ENCODE measurements around the gene PLEKHG7. TPM values are rescaled to one million over a fixed set of nuclear protein-coding genes. Genes with fewer than 3 reads are reported as not detected.

The PLEKHG7 gene
- total RNA-seq, 1 experiment from 2014 or later = not detected

DNA sequence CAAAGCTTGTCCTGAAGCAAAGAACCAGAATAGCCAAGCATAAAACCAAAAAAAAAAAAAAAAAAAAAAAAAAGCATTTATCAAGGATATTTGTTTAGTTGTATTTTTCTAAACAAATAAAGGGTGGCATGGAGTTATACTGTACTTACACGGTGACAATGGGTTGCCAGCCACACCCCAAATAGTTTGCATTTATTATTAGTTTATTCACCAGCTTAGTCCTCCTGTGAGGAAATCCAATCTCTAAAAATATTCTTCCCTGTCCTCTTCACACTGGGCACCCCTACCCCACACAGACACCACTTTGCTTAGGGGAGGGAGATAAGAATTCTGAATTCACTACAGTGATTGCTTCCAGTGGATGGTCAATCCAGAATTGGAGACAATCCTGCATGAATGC is 18.9 kb downstream of the PLEKHG7 start:
- ATAC-seq (no peak), DNase-seq (ENCODE audit: low read depth, low spot score) (no peak)
- Histone ChIP-seq H4K20me1 (ENCODE audit: insufficient read depth) (no peaks in the 10 kb centered on the region), H3K36me3 (ENCODE audit: control insufficient read depth in 1 of 2, insufficient read depth in 2 of 2, low read length in 2 of 2) (no peaks in the 10 kb centered on the region), H3K9me3 (ENCODE audit: control insufficient read depth in 1 of 2, insufficient read depth in 1 of 2, low read depth in 1 of 2, low read length in 2 of 2) (peaks cover 3 to 5% of the 10 kb centered on the region in 2 experiments; a peak in 1 of 4 replicates), H3K79me2 (ENCODE audit: insufficient read depth, low read length) (no peaks in the 10 kb centered on the region), H3K27me3 (ENCODE audit: insufficient read depth, low read length) (no peaks in the 10 kb centered on the region), H3K27ac (ENCODE audit: low read depth, low read length) (no peak overlapping the region), H3K4me1 (ENCODE audit: control insufficient read depth in 1 of 2, insufficient read depth in 2 of 2, low read length in 2 of 2) (peaks cover 0 to 3% of the 10 kb centered on the region in 2 experiments; a peak in 1 of 4 replicates), H3K4me2 (ENCODE audit: low read length) (no peak overlapping the region), H2AFZ (ENCODE audit: low read depth, low read length, poor library complexity, severe bottlenecking) (no peak overlapping the region), H3K9me2 (ENCODE audit: insufficient read depth) (no peaks in the 10 kb centered on the region), H3K9ac (ENCODE audit: low read length) (no peak overlapping the region), H3K4me3 (replicated peaks in 1 of 2; ENCODE audit: low read depth in 1 of 2, low read length in 2 of 2) (no peak overlapping the region)
- ChIA-PET RAD21 (ENCODE audit: low non-redundant PET in 1 of 2, low total read pairs in 2 of 2, uncharacterized antibody in 2 of 2, unreplicated experiment in 2 of 2) (interaction anchor here in 1 of 2 experiments (0.6 kb wide), 1 partner anchor 12 kb away, joined by 5 read pairs; no protein-coding TSS in a partner anchor), POLR2A (no interaction called here), CTCF (no interaction called here)
- BruUV-seq (replicated peaks) = no TSS peak
- TF ChIP-seq CEBPB (IDR thresholded peaks at IDR 0.05; ENCODE audit: low read depth) = no peak
- TF ChIP-seq RAD21 (IDR thresholded peaks at IDR 0.05; ENCODE audit: low read depth) = no peak
- no peak for TF ChIP-seq JUND (IDR thresholded peaks at IDR 0.05)
- TF ChIP-seq FOSL1 (IDR thresholded peaks at IDR 0.05; ENCODE audit: low read depth) = no peak
- TF ChIP-seq, protein P1, sequence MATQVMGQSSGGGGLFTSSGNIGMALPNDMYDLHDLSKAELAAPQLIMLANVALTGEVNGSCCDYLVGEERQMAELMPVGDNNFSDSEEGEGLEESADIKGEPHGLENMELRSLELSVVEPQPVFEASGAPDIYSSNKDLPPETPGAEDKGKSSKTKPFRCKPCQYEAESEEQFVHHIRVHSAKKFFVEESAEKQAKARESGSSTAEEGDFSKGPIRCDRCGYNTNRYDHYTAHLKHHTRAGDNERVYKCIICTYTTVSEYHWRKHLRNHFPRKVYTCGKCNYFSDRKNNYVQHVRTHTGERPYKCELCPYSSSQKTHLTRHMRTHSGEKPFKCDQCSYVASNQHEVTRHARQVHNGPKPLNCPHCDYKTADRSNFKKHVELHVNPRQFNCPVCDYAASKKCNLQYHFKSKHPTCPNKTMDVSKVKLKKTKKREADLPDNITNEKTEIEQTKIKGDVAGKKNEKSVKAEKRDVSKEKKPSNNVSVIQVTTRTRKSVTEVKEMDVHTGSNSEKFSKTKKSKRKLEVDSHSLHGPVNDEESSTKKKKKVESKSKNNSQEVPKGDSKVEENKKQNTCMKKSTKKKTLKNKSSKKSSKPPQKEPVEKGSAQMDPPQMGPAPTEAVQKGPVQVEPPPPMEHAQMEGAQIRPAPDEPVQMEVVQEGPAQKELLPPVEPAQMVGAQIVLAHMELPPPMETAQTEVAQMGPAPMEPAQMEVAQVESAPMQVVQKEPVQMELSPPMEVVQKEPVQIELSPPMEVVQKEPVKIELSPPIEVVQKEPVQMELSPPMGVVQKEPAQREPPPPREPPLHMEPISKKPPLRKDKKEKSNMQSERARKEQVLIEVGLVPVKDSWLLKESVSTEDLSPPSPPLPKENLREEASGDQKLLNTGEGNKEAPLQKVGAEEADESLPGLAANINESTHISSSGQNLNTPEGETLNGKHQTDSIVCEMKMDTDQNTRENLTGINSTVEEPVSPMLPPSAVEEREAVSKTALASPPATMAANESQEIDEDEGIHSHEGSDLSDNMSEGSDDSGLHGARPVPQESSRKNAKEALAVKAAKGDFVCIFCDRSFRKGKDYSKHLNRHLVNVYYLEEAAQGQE (IDR thresholded peaks at IDR 0.05; ENCODE audit: low read depth) = no peak
- TF ChIP-seq, protein P2, sequence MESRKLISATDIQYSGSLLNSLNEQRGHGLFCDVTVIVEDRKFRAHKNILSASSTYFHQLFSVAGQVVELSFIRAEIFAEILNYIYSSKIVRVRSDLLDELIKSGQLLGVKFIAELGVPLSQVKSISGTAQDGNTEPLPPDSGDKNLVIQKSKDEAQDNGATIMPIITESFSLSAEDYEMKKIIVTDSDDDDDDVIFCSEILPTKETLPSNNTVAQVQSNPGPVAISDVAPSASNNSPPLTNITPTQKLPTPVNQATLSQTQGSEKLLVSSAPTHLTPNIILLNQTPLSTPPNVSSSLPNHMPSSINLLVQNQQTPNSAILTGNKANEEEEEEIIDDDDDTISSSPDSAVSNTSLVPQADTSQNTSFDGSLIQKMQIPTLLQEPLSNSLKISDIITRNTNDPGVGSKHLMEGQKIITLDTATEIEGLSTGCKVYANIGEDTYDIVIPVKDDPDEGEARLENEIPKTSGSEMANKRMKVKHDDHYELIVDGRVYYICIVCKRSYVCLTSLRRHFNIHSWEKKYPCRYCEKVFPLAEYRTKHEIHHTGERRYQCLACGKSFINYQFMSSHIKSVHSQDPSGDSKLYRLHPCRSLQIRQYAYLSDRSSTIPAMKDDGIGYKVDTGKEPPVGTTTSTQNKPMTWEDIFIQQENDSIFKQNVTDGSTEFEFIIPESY (IDR thresholded peaks at IDR 0.05; ENCODE audit: extremely low read depth, insufficient replicate concordance, low read length) = no peak
- no peak for TF ChIP-seq SP1 (IDR thresholded peaks at IDR 0.05; ENCODE audit: low read depth)
- intact Hi-C loops (cut with micrococcal nuclease) = loop anchor here (5.0 kb wide), 1 partner anchor 286 kb away; no protein-coding TSS in a partner anchor

Measured in HCT116 (cell line).